DMS53 (cell line): ENCODE results near the gene ECM2.

Experiments used
- DNase-seq: peaks from one replicate; lab custom pipeline; 2025; lab: John Stamatoyannopoulos, UW

ECM2 gene

GRCh38 chr9:92500725-92501124 lies 35.1 kb downstream of the ECM2 start:
- no peak for DNase-seq

- DNase-seq: no peak
These were observed 36.1 kb downstream of the ECM2 start for GRCh38 chr9:92499701-92500100.

- DNase-seq: no peak
These were observed 39.2 kb downstream of the ECM2 start for GRCh38 chr9:92496396-92497176.

GRCh38 chr9:92494856-92495255 lies 40.9 kb downstream of the ECM2 start:
- no peak for DNase-seq

- no peak for DNase-seq
These were observed 41.9 kb downstream of the ECM2 start for GRCh38 chr9:92493749-92494387.

GRCh38 chr9:92492781-92493401 lies 42.9 kb downstream of the ECM2 start:
- DNase-seq: no peak

- no peak for DNase-seq
These were observed 46.9 kb downstream of the ECM2 start for GRCh38 chr9:92488681-92489550.

GRCh38 chr9:92486371-92486770 lies 49.4 kb downstream of the ECM2 start:
- no peak for DNase-seq

- no peak for DNase-seq
These were observed 51.2 kb downstream of the ECM2 start for GRCh38 chr9:92484563-92484962.

GRCh38 chr9:92483627-92484545 lies 51.9 kb downstream of the ECM2 start:
- DNase-seq: no peak

- no peak for DNase-seq
These were observed 53.0 kb downstream of the ECM2 start for GRCh38 chr9:92482805-92483204.

- DNase-seq: no peak
These were observed 53.5 kb downstream of the ECM2 start, which contains the start of gene ASPN for GRCh38 chr9:92482329-92482728. Gene ASPN, minus strand, starts transcription at chr9:92482506.

- no peak for DNase-seq
These were observed 54.7 kb downstream of the ECM2 start for GRCh38 chr9:92480986-92481633.

- no peak for DNase-seq
These were observed 55.5 kb downstream of the ECM2 start for GRCh38 chr9:92480291-92480771.

GRCh38 chr9:92479346-92479745 lies 56.4 kb downstream of the ECM2 start:
- no peak for DNase-seq

- no peak for DNase-seq
These were observed 57.0 kb downstream of the ECM2 start for GRCh38 chr9:92478783-92479182.

GRCh38 chr9:92476962-92477361 lies 58.8 kb downstream of the ECM2 start:
- no peak for DNase-seq

- no peak for DNase-seq
These were observed 61.2 kb downstream of the ECM2 start for GRCh38 chr9:92474587-92474986.

GRCh38 chr9:92468206-92468605 lies 67.6 kb downstream of the ECM2 start:
- no peak for DNase-seq

GRCh38 chr9:92467511-92467910 lies 68.3 kb downstream of the ECM2 start:
- DNase-seq: no peak
